CMK (cell line): ENCODE results near the gene FUT7.

Experiments used
- DNase-seq: peaks from one replicate; pipeline ENCODE4 v3.0.0-alpha.2; 2010; ENCODE audit warnings: low read depth

FUT7 gene

GRCh38 chr9:137001857-137002645 is 29.8 kb downstream of the FUT7 start:
- no peak for DNase-seq

GRCh38 chr9:137000177-137000930 is 31.5 kb downstream of the FUT7 start:
- DNase-seq, result no peak

- DNase-seq, result no peak
Observed at GRCh38 chr9:136997830-136998234, 34.1 kb downstream of the FUT7 start.

- DNase-seq, result no peak
Observed at GRCh38 chr9:136997371-136997770, 34.5 kb downstream of the FUT7 start.

GRCh38 chr9:136996361-136997292 is 35.3 kb downstream of the FUT7 start, which contains the start of gene CLIC3:
TSS of gene CLIC3 (minus strand) at chr9:136996568. CDS start at chr9:136996543, 25 bp downstream.
- DNase-seq, result peak; percentile 54

- no peak for DNase-seq
Observed at GRCh38 chr9:136995772-136996311, 36.0 kb downstream of the FUT7 start.

GRCh38 chr9:136995362-136995761 is 36.5 kb downstream of the FUT7 start:
- no peak for DNase-seq

- no peak for DNase-seq
Observed at GRCh38 chr9:136994888-136995230, 37.0 kb downstream of the FUT7 start.

- DNase-seq, result no peak
Observed at GRCh38 chr9:136994180-136994887, 37.6 kb downstream of the FUT7 start.

- no peak for DNase-seq
Observed at GRCh38 chr9:136992819-136993369, 39.0 kb downstream of the FUT7 start.

- peak; percentile 85 for DNase-seq
Observed at GRCh38 chr9:136991993-136992818, 39.7 kb downstream of the FUT7 start, which contains the start of gene PAXX. TSS of gene PAXX (plus strand) at chr9:136992422. CDS start at chr9:136992444, 22 bp downstream.

GRCh38 chr9:136990242-136990911 is 41.5 kb downstream of the FUT7 start:
- no peak for DNase-seq

GRCh38 chr9:136988872-136989271 is 43.0 kb downstream of the FUT7 start:
- DNase-seq, result no peak

- DNase-seq, result no peak
Observed at GRCh38 chr9:136985853-136986252, 46.0 kb downstream of the FUT7 start.

GRCh38 chr9:136985027-136985602 is 46.8 kb downstream of the FUT7 start:
- no peak for DNase-seq

- no peak for DNase-seq
Observed at GRCh38 chr9:136984464-136985026, 47.3 kb downstream of the FUT7 start.

- DNase-seq, result no peak
Observed at GRCh38 chr9:136983656-136984314, 48.1 kb downstream of the FUT7 start.

- no peak for DNase-seq
Observed at GRCh38 chr9:136983167-136983566, 48.7 kb downstream of the FUT7 start.
